Suprapubic skin (tissue), 4 donors: Measurements from ENCODE around the gene ELF1. TPM values are rescaled to one million over a fixed set of nuclear protein-coding genes. Genes with fewer than 3 reads are reported as not detected.
A peak's percentile ranks its signal among the peaks of the same experiment; 100 is the strongest.
"Not testable (repeated sequence)": the region's sequence is repeated elsewhere in the genome, so short reads cannot be mapped to it uniquely, and the experiment has no call there.

Experiments used
- DNase-seq, 2 donors: peaks; one replicate each; pipeline ENCODE4 v3.0.0-alpha.2; 2019; ENCODE audit warnings: low spot score in 2 of 2
- H3K27ac ChIP-seq: fragments of 200-600 bp; sonication (generic); one replicate; pipeline ENCODE4 v1.5.1; 2019
- H3K27me3 ChIP-seq: fragments of 200-600 bp; sonication (generic); one replicate; pipeline ENCODE4 v1.5.1; 2019
- H3K36me3 ChIP-seq: fragments of 200-600 bp; sonication (generic); one replicate; pipeline ENCODE4 v1.5.1; 2019
- H3K4me1 ChIP-seq: fragments of 200-600 bp; sonication (generic); one replicate; pipeline ENCODE4 v1.5.1; 2019
- H3K4me3 ChIP-seq: fragments of 200-600 bp; sonication (generic); one replicate; pipeline ENCODE4 v1.5.1; 2019; ENCODE audit warnings: mild to moderate bottlenecking
- H3K9me3 ChIP-seq: fragments of 200-600 bp; sonication (generic); one replicate; pipeline ENCODE4 v1.5.1; 2019
- EP300 ChIP-seq: sonication (generic); formaldehyde crosslinking; IDR thresholded peaks from one replicate; pipeline ENCODE4 v1.6.1; 2017; ENCODE audit warnings: antibody characterized with exemption
- POLR2A ChIP-seq, 2 donors: fragments of 450-650 bp; IDR thresholded peaks; one replicate each; pipeline ENCODE4 v1.6.1; 2017; ENCODE audit warnings: antibody characterized with exemption in 2 of 2, mild to moderate bottlenecking in 2 of 2, moderate library complexity in 2 of 2
- POLR2AphosphoS5 ChIP-seq, 3 donors: sonication (generic); formaldehyde crosslinking; IDR thresholded peaks; one replicate each; pipeline ENCODE4 v1.6.1; 2017; ENCODE audit warnings: antibody characterized with exemption in 3 of 3
- WGBS: methylation state at CpG from one replicate; pipeline ENCODE4 v1.1.5; 2018; 5-methylcytosine and 5-hydroxymethylcytosine counted together
- total RNA-seq, 4 donors: library from RNA; depleted of rRNA; stranded (reverse); fragments of >200 nt; gene quantifications; one replicate each; pipeline ENCODE4 v1.1.0, GENCODE V29; 2016
- TF ChIP-seq, protein P1 (sequence below), 2 donors: fragments of 200-600 bp in 1 of 2; fragments of 450-650 bp in 1 of 2; sonication (generic) in 1 of 2; IDR thresholded peaks; one replicate each; pipeline ENCODE4 v1.5.1; 2016 to 2019; ENCODE audit warnings: antibody characterized with exemption in 2 of 2, mild to moderate bottlenecking in 1 of 2, moderate library complexity in 1 of 2

Gene ELF1
- total RNA-seq, 4 donors from 2014 or later, result 81.7 to 123 (median 111) TPM

DNA sequence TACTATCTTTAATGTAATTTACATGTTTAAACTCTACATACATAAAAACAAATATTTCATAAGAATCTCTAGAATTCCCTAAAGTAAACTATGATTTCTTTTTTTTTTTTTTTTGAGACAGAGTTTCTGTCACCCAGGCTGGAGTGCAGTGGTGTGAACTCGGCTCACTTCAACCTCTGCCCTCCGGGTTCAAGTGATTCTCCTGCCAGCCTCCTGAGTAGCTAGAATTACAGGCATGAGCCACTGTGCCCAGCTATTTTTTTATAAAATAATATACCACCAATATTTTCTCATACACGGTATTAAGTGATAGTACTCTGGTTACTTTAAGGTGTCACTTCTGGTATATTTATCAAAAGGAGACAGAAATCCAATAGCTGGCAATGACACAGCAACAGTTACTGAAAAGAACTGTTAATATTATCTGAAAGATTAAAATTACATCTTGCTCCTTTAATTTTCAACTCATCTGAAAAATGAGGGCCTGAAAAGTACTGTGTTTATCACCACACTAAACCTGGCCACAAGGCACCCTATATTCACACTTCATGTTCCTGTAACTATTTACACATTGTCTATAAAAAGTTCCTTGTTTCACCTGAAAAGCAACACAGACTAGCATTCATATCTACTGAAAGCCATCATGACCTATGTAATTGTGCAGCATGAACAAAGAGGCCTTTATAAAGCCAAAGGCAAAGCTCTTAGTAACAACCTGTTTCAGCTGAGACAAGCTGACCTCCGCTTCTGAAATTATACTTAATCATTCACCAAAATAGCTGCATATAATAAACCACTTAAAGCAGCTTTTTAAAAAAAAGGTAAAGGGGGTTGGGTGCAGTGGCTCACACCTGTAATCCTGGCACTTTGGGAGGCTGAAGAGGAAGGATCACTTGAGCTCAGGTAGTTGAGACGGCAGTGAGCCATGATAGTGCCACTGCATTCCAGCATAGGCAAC lies 123.6 kb downstream of the ELF1 start:
- Histone ChIP-seq H3K4me1 (no peaks in the 10 kb centered on the region), H3K4me3 (no peak overlapping the region), H3K27ac (peak overlapping the region; percentile 29), H3K9me3 (no peaks in the 10 kb centered on the region), H3K27me3 (no peaks in the 10 kb centered on the region), H3K36me3 (no peaks in the 10 kb centered on the region)
- no peak for TF ChIP-seq EP300
- TF ChIP-seq, protein P1, sequence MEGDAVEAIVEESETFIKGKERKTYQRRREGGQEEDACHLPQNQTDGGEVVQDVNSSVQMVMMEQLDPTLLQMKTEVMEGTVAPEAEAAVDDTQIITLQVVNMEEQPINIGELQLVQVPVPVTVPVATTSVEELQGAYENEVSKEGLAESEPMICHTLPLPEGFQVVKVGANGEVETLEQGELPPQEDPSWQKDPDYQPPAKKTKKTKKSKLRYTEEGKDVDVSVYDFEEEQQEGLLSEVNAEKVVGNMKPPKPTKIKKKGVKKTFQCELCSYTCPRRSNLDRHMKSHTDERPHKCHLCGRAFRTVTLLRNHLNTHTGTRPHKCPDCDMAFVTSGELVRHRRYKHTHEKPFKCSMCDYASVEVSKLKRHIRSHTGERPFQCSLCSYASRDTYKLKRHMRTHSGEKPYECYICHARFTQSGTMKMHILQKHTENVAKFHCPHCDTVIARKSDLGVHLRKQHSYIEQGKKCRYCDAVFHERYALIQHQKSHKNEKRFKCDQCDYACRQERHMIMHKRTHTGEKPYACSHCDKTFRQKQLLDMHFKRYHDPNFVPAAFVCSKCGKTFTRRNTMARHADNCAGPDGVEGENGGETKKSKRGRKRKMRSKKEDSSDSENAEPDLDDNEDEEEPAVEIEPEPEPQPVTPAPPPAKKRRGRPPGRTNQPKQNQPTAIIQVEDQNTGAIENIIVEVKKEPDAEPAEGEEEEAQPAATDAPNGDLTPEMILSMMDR (IDR thresholded peaks at IDR 0.05), result no peak
- TF ChIP-seq POLR2A (IDR thresholded peaks at IDR 0.05), result no peak
- TF ChIP-seq POLR2AphosphoS5 (IDR thresholded peaks at IDR 0.05), result no peak
- DNase-seq, result no peak
- 77% methylated on average over 5 of the region's 5 CpGs for WGBS

DNA sequence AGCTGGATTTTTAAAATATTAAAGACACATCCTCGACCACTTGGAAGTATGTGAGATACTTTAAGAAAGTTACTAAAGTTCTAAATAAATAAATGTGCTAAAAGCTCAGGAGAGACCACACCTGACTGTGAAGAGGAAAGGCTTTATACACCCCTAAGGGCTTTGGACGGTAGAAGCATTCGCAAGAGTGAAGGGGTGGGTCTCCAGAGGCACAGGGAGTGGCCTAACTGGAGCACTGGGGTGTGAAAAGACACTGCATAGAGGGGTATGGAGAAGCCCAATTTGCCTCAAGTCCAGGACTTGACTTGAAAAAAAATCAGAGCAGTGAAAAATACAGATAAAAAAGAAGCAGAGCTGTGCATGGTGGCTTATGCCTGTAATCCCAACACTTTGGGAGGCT lies 125.5 kb downstream of the ELF1 start:
- WGBS, result 67% methylated on average over 3 of the region's 3 CpGs
- not testable (repeated sequence) for DNase-seq, H3K27me3 ChIP-seq, H3K36me3 ChIP-seq, H3K4me1 ChIP-seq, H3K9me3 ChIP-seq, H3K4me3 ChIP-seq, H3K27ac ChIP-seq

GRCh38 chr13:40886017-40886416 lies 133.1 kb downstream of the ELF1 start:
- H3K4me1 ChIP-seq, result no peaks in the 10 kb centered on the region
- H3K27me3 ChIP-seq, result no peaks in the 10 kb centered on the region
- H3K27ac ChIP-seq, result no peak overlapping the region
- H3K36me3 ChIP-seq, result peaks cover 2% of the 10 kb centered on the region
- no peaks in the 10 kb centered on the region for H3K9me3 ChIP-seq
- H3K4me3 ChIP-seq, result no peak overlapping the region
- WGBS, result 93% methylated on average over 3 of the region's 3 CpGs
- no peak for TF ChIP-seq POLR2AphosphoS5 (IDR thresholded peaks at IDR 0.05)
- no peak for TF ChIP-seq POLR2A (IDR thresholded peaks at IDR 0.05)
- TF ChIP-seq EP300, result no peak
- TF ChIP-seq, protein P1 (IDR thresholded peaks at IDR 0.05), result no peak
- DNase-seq, result no peak

DNA sequence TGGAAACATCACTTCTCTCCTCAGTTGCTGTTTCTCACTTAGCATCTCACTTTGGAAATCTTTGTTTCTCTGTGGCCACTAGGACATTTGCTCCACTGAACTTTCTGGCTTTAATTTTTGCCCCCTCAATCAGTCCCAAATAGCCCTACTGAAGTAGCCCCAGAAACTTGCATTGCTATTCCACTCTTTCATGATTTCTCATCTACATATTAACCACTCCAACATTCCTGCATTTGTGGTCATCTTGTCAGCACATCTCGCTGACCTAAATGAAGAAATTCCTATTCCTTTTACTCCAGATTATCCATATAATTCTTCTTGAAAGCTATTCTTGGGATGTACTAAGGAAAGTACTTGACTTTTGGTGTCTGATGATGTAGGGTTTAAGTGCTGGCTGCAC lies 134.9 kb downstream of the ELF1 start:
- H3K4me1 ChIP-seq, H3K9me3 ChIP-seq, H3K4me3 ChIP-seq, H3K36me3 ChIP-seq, H3K27me3 ChIP-seq, DNase-seq, H3K27ac ChIP-seq: not testable (repeated sequence)
- WGBS, result no CpG with 5 or more reads among the region's 1 CpG

Other genes with a start within 250 kb of the ELF1 start
- gene MRPS31, start 248.1 kb downstream of the ELF1 start, total RNA-seq, result 10 to 100 TPM; 14.4 to 34.8 (median 17.4) TPM
- 10 to 100 TPM in 1 of 4 donors, 1 to 10 TPM in 3; 4.2 to 12.1 (median 6.6) TPM for gene SLC25A15, start 229.7 kb downstream of the ELF1 start, total RNA-seq
- 10 to 100 TPM in 3 of 4 donors, 1 to 10 TPM in 1; 6.1 to 14.6 (median 11.5) TPM for gene WBP4, start 42.2 kb upstream of the ELF1 start, total RNA-seq
- 1 to 10 TPM; 3.7 to 7.3 (median 5.0) TPM for gene KBTBD6, start 113.5 kb upstream of the ELF1 start, total RNA-seq
- 1 to 10 TPM; 4.5 to 8.0 (median 6.0) TPM for gene KBTBD7, start 175.3 kb upstream of the ELF1 start, total RNA-seq
- gene MTRF1, start 244.3 kb upstream of the ELF1 start, total RNA-seq, result 10 to 100 TPM in 1 of 4 donors, 1 to 10 TPM in 3; 7.0 to 12.9 (median 7.6) TPM